ENCODE measurements around the gene ALAS1. TPM values are rescaled to one million over a fixed set of nuclear protein-coding genes. Genes with fewer than 3 reads are reported as not detected.

Gene ALAS1
- total RNA-seq, 6 experiments from 2014 or later = 73.4 to 783 (median 147) TPM

GRCh38 chr3:52228266-52228665 is 30.3 kb downstream of the ALAS1 start:
- Histone ChIP-seq H3K27ac (no peak overlapping the region), H3K4me3 (no peak overlapping the region), H3K9me3 (no peaks in the 10 kb centered on the region), H3K27me3 (no peaks in the 10 kb centered on the region), H3K4me1 (peaks cover 0 to 19% (median 6%) of the 10 kb centered on the region in 4 donors), H3K36me3 (peaks cover 10 to 33% (median 14%) of the 10 kb centered on the region in 4 donors)
- DNase-seq = no peak
- WGBS (ENCODE audit: insufficient coverage, low coverage, low lambda C conversion rate, missing lambda C conversion rate) = no CpG with 5 or more reads among the region's 10 CpGs
- TF ChIP-seq CTCF (IDR thresholded peaks at IDR 0.05) (no peak), POLR2A (IDR thresholded peaks at IDR 0.05) (no peak)
- intact Hi-C loops (cut with DNase I) = loop anchor here in 1 of 2 donors (5.0 kb wide), 1 partner anchor 104 kb away; no protein-coding TSS in a partner anchor
- ATAC-seq = no peak

GRCh38 chr3:52228751-52229291 is 30.9 kb downstream of the ALAS1 start:
- Histone ChIP-seq H3K36me3 (peaks cover 10 to 33% (median 14%) of the 10 kb centered on the region in 4 donors), H3K4me3 (no peak overlapping the region), H3K9me3 (no peaks in the 10 kb centered on the region), H3K27me3 (no peaks in the 10 kb centered on the region), H3K4me1 (peaks cover 0 to 25% (median 9%) of the 10 kb centered on the region in 4 donors), H3K27ac (no peak overlapping the region)
- DNase-seq = no peak
- no peak for TF ChIP-seq CTCF (IDR thresholded peaks at IDR 0.05)
- no peak for TF ChIP-seq POLR2A (IDR thresholded peaks at IDR 0.05)
- ATAC-seq = no peak
- intact Hi-C loops (cut with DNase I) = loop anchor here in 1 of 2 donors (5.0 kb wide), 1 partner anchor 103 kb away; no protein-coding TSS in a partner anchor
- WGBS (ENCODE audit: insufficient coverage, low coverage, low lambda C conversion rate, missing lambda C conversion rate) = 100% methylated on average over 1 of the region's 21 CpGs

- H3K27me3 ChIP-seq = no peaks in the 10 kb centered on the region
Measured at GRCh38 chr3:52229656-52230055, 31.7 kb downstream of the ALAS1 start.

GRCh38 chr3:52230461-52230860 is 32.5 kb downstream of the ALAS1 start:
- Histone ChIP-seq H3K4me1 (peaks cover 0 to 34% (median 14%) of the 10 kb centered on the region in 4 donors), H3K27ac (no peak overlapping the region), H3K36me3 (peaks cover 10 to 33% (median 14%) of the 10 kb centered on the region in 4 donors), H3K27me3 (no peaks in the 10 kb centered on the region), H3K4me3 (no peak overlapping the region), H3K9me3 (no peaks in the 10 kb centered on the region)
- TF ChIP-seq POLR2A (IDR thresholded peaks at IDR 0.05) = no peak
- TF ChIP-seq CTCF (IDR thresholded peaks at IDR 0.05) = no peak
- no peak for ATAC-seq
- DNase-seq = no peak
- intact Hi-C loops (cut with DNase I) = loop anchor here (5.0 kb wide), 1 partner anchor 112 kb away; no protein-coding TSS in a partner anchor
- WGBS (ENCODE audit: insufficient coverage, low coverage, low lambda C conversion rate, missing lambda C conversion rate) = 90% methylated on average over 2 of the region's 6 CpGs

More at GRCh38 chr3:52229656-52230055, 31.7 kb downstream of the ALAS1 start:
- no peak for ATAC-seq
- TF ChIP-seq CTCF (IDR thresholded peaks at IDR 0.05) (no peak), POLR2A (IDR thresholded peaks at IDR 0.05) (no peak)
- Histone ChIP-seq H3K36me3 (peaks cover 10 to 33% (median 14%) of the 10 kb centered on the region in 4 donors), H3K4me3 (no peak overlapping the region), H3K27ac (no peak overlapping the region), H3K4me1 (peaks cover 0 to 33% (median 13%) of the 10 kb centered on the region in 4 donors), H3K9me3 (no peaks in the 10 kb centered on the region)
- DNase-seq = no peak
- intact Hi-C loops (cut with DNase I) = loop anchor here (5.0 kb wide), 2 partner anchors 103 to 113 kb away; no protein-coding TSS in a partner anchor
- WGBS (ENCODE audit: insufficient coverage, low coverage, low lambda C conversion rate, missing lambda C conversion rate) = no CpG with 5 or more reads among the region's 13 CpGs
